H1 (cell line): ENCODE data around the gene UBE2H. TPM values are rescaled to one million over a fixed set of nuclear protein-coding genes. Genes with fewer than 3 reads are reported as not detected.

Experiments used
- CTCF ChIA-PET: fragments of 300-600 bp; sonication (Branson Sonifier 250); formaldehyde crosslinking; loops from one replicate; lab custom pipeline; 2021; ENCODE audit not compliant: partially characterized antibody; lab: Charles Lee
- POLR2A ChIA-PET: fragments of 300-600 bp; sonication (Branson Sonifier 250); formaldehyde crosslinking; loops from one replicate; lab custom pipeline; 2021; ENCODE audit warnings: inconsistent platforms; ENCODE audit not compliant: partially characterized antibody; lab: Charles Lee
- DNase-seq, 2 experiments: peaks; one replicate each; pipeline versions ENCODE4 v3.0.0 to v3.0.0-alpha.2; 2010 to 2022; ENCODE audit warnings: low spot score in 2 of 2, low read depth in 1 of 2, mixed read lengths in 1 of 2
- FAIRE-seq: peaks from 2 replicates; lab custom pipeline; 2011; peaks lifted over from hg19 to GRCh38; lab: Jason Lieb, UNC
- H2AFZ ChIP-seq: 2 replicates; pipeline ENCODE4 v1.8.1; 2012; ENCODE audit warnings: low read length, inconsistent platforms
- H2AK5ac ChIP-seq: 2 replicates; pipeline ENCODE4 v1.6.1; 2013; ENCODE audit warnings: low read depth, low read length
- H2BK120ac ChIP-seq: replicated peaks from 2 replicates; pipeline ENCODE3; 2013; ENCODE audit warnings: low read depth, low read length, inconsistent platforms
- H2BK12ac ChIP-seq: 2 replicates; pipeline ENCODE4 v1.6.1; 2013; ENCODE audit warnings: low read depth, low read length
- H2BK15ac ChIP-seq: 2 replicates; pipeline ENCODE4 v1.6.1; 2013; ENCODE audit warnings: low read length
- H2BK20ac ChIP-seq: 2 replicates; pipeline ENCODE4 v1.6.1; 2013; ENCODE audit warnings: low read length
- H2BK5ac ChIP-seq: 2 replicates; pipeline ENCODE4 v1.6.1; 2013; ENCODE audit warnings: low read depth, low read length
- H3K14ac ChIP-seq: 2 replicates; pipeline ENCODE4 v1.6.1; 2013; ENCODE audit warnings: inconsistent platforms; ENCODE audit not compliant: insufficient read length
- H3K18ac ChIP-seq: 2 replicates; pipeline ENCODE4 v1.6.1; 2013; ENCODE audit warnings: low read length; ENCODE audit errors: extremely low read depth
- H3K23ac ChIP-seq: 2 replicates; pipeline ENCODE4 v1.6.1; 2013; ENCODE audit warnings: inconsistent platforms; ENCODE audit not compliant: insufficient read length
- H3K23me2 ChIP-seq: 2 replicates; pipeline ENCODE4 v1.6.1; 2013; ENCODE audit warnings: low read depth, low read length
- H3K27ac ChIP-seq: 2 replicates; pipeline ENCODE4 v1.6.1; 2011; ENCODE audit warnings: low read depth, low read length, inconsistent platforms
- H3K27me3 ChIP-seq, 4 experiments: replicated peaks in 1 of 4; 1 replicate in 1 of 4; 2 replicates in 3 of 4; pipeline versions ENCODE4 v1.6.1 to v1.8.1; 2011 to 2013; ENCODE audit warnings: low read length in 3 of 4, mild to moderate bottlenecking in 3 of 4, inconsistent platforms in 2 of 4, mixed read lengths in 2 of 4, moderate library complexity in 1 of 4; ENCODE audit not compliant: control insufficient read depth in 3 of 4, insufficient read depth in 3 of 4; ENCODE audit errors: extremely low read depth in 1 of 4
- H3K36me3 ChIP-seq, 4 experiments: 2 replicates each; pipeline versions ENCODE4 v1.6.1 to v1.8.1; 2011 to 2013; ENCODE audit warnings: mild to moderate bottlenecking in 4 of 4, low read length in 3 of 4, moderate library complexity in 2 of 4, control low read depth in 1 of 4, inconsistent platforms in 1 of 4; ENCODE audit not compliant: insufficient read depth in 4 of 4, control insufficient read depth in 2 of 4
- H3K4ac ChIP-seq: replicated peaks from 2 replicates; pipeline ENCODE3; 2013; ENCODE audit warnings: low read length, low read depth, mixed read lengths, inconsistent platforms; ENCODE audit not compliant: insufficient read length
- H3K4me1 ChIP-seq, 4 experiments: replicated peaks in 1 of 4; 1 replicate in 1 of 4; 2 replicates in 3 of 4; pipeline versions ENCODE4 v1.6.1 to v1.8.1; 2011 to 2013; ENCODE audit warnings: low read length in 3 of 4, inconsistent platforms in 2 of 4, mixed read lengths in 1 of 4; ENCODE audit not compliant: insufficient read depth in 4 of 4, control insufficient read depth in 3 of 4
- H3K4me2 ChIP-seq, 2 experiments: 2 replicates each; pipeline versions ENCODE4 v1.6.1 to v1.8.1; 2011 to 2013; ENCODE audit warnings: low read depth in 2 of 2, low read length in 2 of 2, control low read depth in 1 of 2, inconsistent platforms in 1 of 2, mild to moderate bottlenecking in 1 of 2; ENCODE audit not compliant: insufficient read depth in 1 of 2
- H3K4me3 ChIP-seq, 4 experiments: fragments of 200-600, 300-600 bp in 1 of 4; sonication (generic), shearing (Covaris generic), sonication (Bioruptor Twin) in 1 of 4; 2 replicates each; pipeline versions ENCODE4 v1.5.1 to v1.8.1; 2011 to 2016; ENCODE audit warnings: low read length in 4 of 4, low read depth in 3 of 4, control low read depth in 2 of 4, inconsistent platforms in 2 of 4, mild to moderate bottlenecking in 2 of 4, mixed read lengths in 1 of 4, moderate library complexity in 1 of 4; ENCODE audit not compliant: insufficient read depth in 2 of 4; ENCODE audit errors: extremely low read depth in 1 of 4
- H3K56ac ChIP-seq: replicated peaks from 2 replicates; pipeline ENCODE3; 2013; ENCODE audit warnings: low read depth, mild to moderate bottlenecking, mixed read lengths, low read length, inconsistent platforms; ENCODE audit not compliant: insufficient read length
- H3K79me1 ChIP-seq: 2 replicates; pipeline ENCODE4 v1.6.1; 2013; ENCODE audit warnings: low read depth, low read length, control low read depth
- H3K79me2 ChIP-seq, 2 experiments: 2 replicates each; pipeline versions ENCODE4 v1.6.1 to v1.8.1; 2012 to 2013; ENCODE audit warnings: low read length in 2 of 2, mild to moderate bottlenecking in 2 of 2, inconsistent platforms in 1 of 2; ENCODE audit not compliant: insufficient read depth in 2 of 2, control insufficient read depth in 1 of 2
- H3K9ac ChIP-seq, 4 experiments: replicated peaks in 1 of 4; 1 replicate in 1 of 4; 2 replicates in 3 of 4; pipeline versions ENCODE4 v1.6.1 to v1.8.1; 2011 to 2013; ENCODE audit warnings: low read depth in 3 of 4, low read length in 3 of 4, control low read depth in 2 of 4, mild to moderate bottlenecking in 2 of 4, moderate library complexity in 2 of 4, inconsistent platforms in 1 of 4; ENCODE audit errors: extremely low read depth in 1 of 4
- H3K9me3 ChIP-seq, 2 experiments: 2 replicates each; pipeline versions ENCODE4 v1.6.1 to v1.8.1; 2012 to 2013; ENCODE audit warnings: mild to moderate bottlenecking in 2 of 2, moderate library complexity in 2 of 2, control low read depth in 1 of 2, inconsistent platforms in 1 of 2, low read depth in 1 of 2, low read length in 1 of 2, mixed read lengths in 1 of 2; ENCODE audit not compliant: insufficient read depth in 2 of 2
- H4K20me1 ChIP-seq, 2 experiments: replicated peaks in 1 of 2; 2 replicates each; pipeline versions ENCODE3 to v1.8.1; 2011 to 2013; ENCODE audit warnings: inconsistent platforms in 2 of 2, low read length in 2 of 2, mild to moderate bottlenecking in 1 of 2; ENCODE audit not compliant: insufficient read depth in 2 of 2, control insufficient read depth in 1 of 2
- H4K5ac ChIP-seq: 2 replicates; pipeline ENCODE4 v1.6.1; 2013; ENCODE audit warnings: low read length, low read depth, mixed read lengths, inconsistent platforms; ENCODE audit not compliant: insufficient read length
- H4K8ac ChIP-seq: 2 replicates; pipeline ENCODE4 v1.8.0; 2013; ENCODE audit warnings: mild to moderate bottlenecking, moderate library complexity, low read length, inconsistent platforms; ENCODE audit not compliant: insufficient read depth; ENCODE audit errors: extremely low read depth
- H4K91ac ChIP-seq: replicated peaks from 2 replicates; pipeline ENCODE3; 2013; ENCODE audit warnings: low read length, mixed read lengths, inconsistent platforms; ENCODE audit not compliant: insufficient read length
- FOSL1 ChIP-seq: IDR thresholded peaks from 2 replicates; pipeline ENCODE4 v1.6.1; 2011; ENCODE audit warnings: mild to moderate bottlenecking, low read depth, low read length, moderate library complexity; ENCODE audit not compliant: insufficient read depth
- WGBS, 2 experiments: shearing (Covaris generic) in 1 of 2; methylation state at CpG; one replicate each; pipeline versions ENCODE4 v1.1.6 to v1.1.7; 2013 to 2015; ENCODE audit warnings: low lambda C conversion rate in 2 of 2, mixed read lengths in 2 of 2, inconsistent platforms in 1 of 2, low coverage in 1 of 2, missing lambda C conversion rate in 1 of 2; ENCODE audit not compliant: insufficient replicate concordance in 2 of 2, insufficient coverage in 1 of 2, insufficient read length in 1 of 2; ENCODE audit errors: extremely low coverage in 1 of 2, missing lambda C conversion rate in 1 of 2; 5-methylcytosine and 5-hydroxymethylcytosine counted together
- polyA plus RNA-seq, 7 experiments: library from polyadenylated mRNA; depleted of rRNA in 3 of 7; stranded (reverse) in 5 of 7; unstranded in 2 of 7; fragments of >200 nt in 5 of 7; fragments of 200-250 nt in 2 of 7; gene quantifications; 1 replicate in 5 of 7; 2 replicates in 1 of 7; 4 replicates in 1 of 7; pipeline versions ENCODE4 v1.2.1 to v1.2.3, GENCODE V29; 2011 to 2013; ENCODE audit warnings: missing spikeins in 2 of 7, mixed read lengths in 2 of 7
- total RNA-seq: library from RNA; stranded (reverse); fragmentation: NEBNext Ultra II Directional; extraction: Animal tissue kit (Norgen Biotek cat#: 25700); gene quantifications from 2 replicates; pipeline ENCODE4 v1.2.1, GENCODE V29; 2021

The UBE2H gene
- total and polyA plus RNA-seq, 2 of the 8 experiments (the other 6 are each of a cell fraction or from before 2014, with no cell fraction given), result 30.6 to 62.2 TPM

DNA sequence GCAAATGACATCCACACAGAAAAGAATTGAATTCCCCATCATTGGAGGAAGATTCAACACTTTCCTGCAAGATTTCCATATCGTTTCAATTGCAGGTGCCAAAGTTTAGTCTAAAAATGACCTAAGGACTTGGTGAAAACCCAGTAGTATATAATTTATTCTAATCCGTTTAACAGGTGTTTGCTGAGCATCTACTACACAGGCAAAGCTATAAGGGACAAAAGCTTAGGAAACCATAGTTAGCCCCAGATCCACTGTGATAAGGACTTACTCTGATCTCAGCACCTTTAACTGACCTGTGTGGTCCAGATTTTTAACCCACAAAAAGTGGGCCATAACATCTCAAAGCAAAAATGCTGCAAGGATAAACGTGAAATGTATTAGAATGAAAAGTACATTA lies 19.1 kb downstream of the UBE2H start:
- Histone ChIP-seq H3K4me2 (no peak overlapping the region), H3K27ac (no peak overlapping the region), H2BK15ac (no peak overlapping the region), H3K4ac (no peak overlapping the region), H3K18ac (no peak overlapping the region), H3K36me3 (peaks cover 0 to 11% (median 2%) of the 10 kb centered on the region in 4 experiments; a peak in 4 of 8 replicates), H3K79me2 (peaks cover 0 to 62% of the 10 kb centered on the region in 2 experiments; a peak in 3 of 4 replicates), H2BK5ac (no peak overlapping the region), H3K14ac (no peak overlapping the region), H3K56ac (no peak overlapping the region), H2AFZ (no peak overlapping the region), H3K23ac (no peak overlapping the region), H2BK120ac (no peak overlapping the region), H3K79me1 (no peaks in the 10 kb centered on the region; the same call in 1 of the 2 replicates), H2BK12ac (no peak overlapping the region), H2AK5ac (no peak overlapping the region), H3K23me2 (no peaks in the 10 kb centered on the region), H4K8ac (no peak overlapping the region), H4K5ac (no peak overlapping the region), H4K20me1 (peaks cover 0 to 1% of the 10 kb centered on the region in 2 experiments), H3K4me1 (peaks cover 0 to 2% (median 0%) of the 10 kb centered on the region in 4 experiments; a peak in 1 of 7 replicates), H4K91ac (no peak overlapping the region), H3K9ac (no peak overlapping the region), H3K4me3 (no peak overlapping the region), H3K27me3 (no peaks in the 10 kb centered on the region), H2BK20ac (no peak overlapping the region), H3K9me3 (no peaks in the 10 kb centered on the region)
- ChIA-PET CTCF (interaction anchor here (0.7 to 1.4 kb wide), 6 partner anchors 14 to 613 kb away, joined by 3 to 6 read pairs (median 4); no protein-coding TSS in a partner anchor), POLR2A (interaction anchor here (0.7 kb wide), 1 partner anchor 271 kb away, joined by 3 read pairs; the partner anchor contains the start of gene TMEM209)
- TF ChIP-seq FOSL1, result no peak
- FAIRE-seq, result no peak
- no peak for DNase-seq
- WGBS, 2 experiments, result 83% methylated on average over 3 of the region's 3 CpGs; no CpG with 5 or more reads in 1 of the 2 experiments
